Activated CD8-positive, alpha-beta T cell treated with anti-CD3 and anti-CD28 coated beads for 36 hours (primary cell): ENCODE results near the gene DLGAP1. TPM values are rescaled to one million over a fixed set of nuclear protein-coding genes. Genes with fewer than 3 reads are reported as not detected.
"Not testable (repeated sequence)": the region's sequence is repeated elsewhere in the genome, so short reads cannot be mapped to it uniquely, and the experiment has no call there.

Experiments used
- ATAC-seq: fragments of 200-7000 bp; cut with Tn5 transposase; one replicate; pipeline ENCODE4 v1.10.0; 2021; ENCODE audit warnings: mild to moderate bottlenecking, moderate library complexity
- CTCF ChIA-PET: fragments of 350-600 bp; sonication (Branson Sonifier 250); formaldehyde crosslinking; loops from one replicate; lab custom pipeline; 2021; ENCODE audit warnings: antibody characterized with exemption; lab: Charles Lee
- POLR2A ChIA-PET: fragments of 350-600 bp; sonication (Branson Sonifier 250); formaldehyde crosslinking; loops from one replicate; lab custom pipeline; 2021; ENCODE audit warnings: antibody characterized with exemption; lab: Charles Lee
- DNase-seq: peaks from one replicate; pipeline ENCODE4 v3.0.0-alpha.2; 2020
- H3K27ac Mint-ChIP-seq: one replicate; pipeline ENCODE4 v1.8.0; 2021; ENCODE audit warnings: mild to moderate bottlenecking, mixed read lengths
- H3K27me3 Mint-ChIP-seq: one replicate; pipeline ENCODE4 v1.8.0; 2021; ENCODE audit warnings: mixed read lengths
- H3K36me3 Mint-ChIP-seq: one replicate; pipeline ENCODE4 v1.8.0; 2021; ENCODE audit warnings: low read depth, mixed read lengths
- H3K4me1 Mint-ChIP-seq: one replicate; pipeline ENCODE4 v1.8.0; 2021; ENCODE audit warnings: low read depth, mixed read lengths
- H3K4me3 Mint-ChIP-seq: one replicate; pipeline ENCODE4 v1.8.0; 2021; ENCODE audit warnings: mild to moderate bottlenecking, moderate library complexity, mixed read lengths
- H3K9me3 Mint-ChIP-seq: one replicate; pipeline ENCODE4 v1.8.0; 2021; ENCODE audit warnings: mixed read lengths
- CTCF ChIP-seq: fragments of 200-600 bp; IDR thresholded peaks from one replicate; pipeline ENCODE4 v1.8.0; 2022; ENCODE audit warnings: antibody characterized with exemption, mild to moderate bottlenecking
- intact Hi-C: fragments of 100-400 bp; cut with micrococcal nuclease; formaldehyde crosslinking; loops from one replicate; pipeline ENCODE4 v1.10.0; 2022
- total RNA-seq, 2 experiments: library from RNA; stranded (reverse); gene quantifications; one replicate each; pipeline ENCODE4 v1.2.3, GENCODE V29; 2021

Gene DLGAP1
- total RNA-seq, 2 experiments from 2014 or later: not detected

- ATAC-seq (peak; percentile 35), DNase-seq (no peak)
- Mint-ChIP-seq H3K9me3 (no peaks in the 10 kb centered on the region), H3K27me3 (no peaks in the 10 kb centered on the region), H3K27ac (no peak overlapping the region), H3K36me3 (peaks cover 2% of the 10 kb centered on the region), H3K4me3 (no peak overlapping the region), H3K4me1 (peaks cover 16% of the 10 kb centered on the region)
- intact Hi-C loops: loop anchor here (5.0 kb wide), 1 partner anchor 64 kb away; no protein-coding TSS in a partner anchor
- no peak for TF ChIP-seq CTCF
- ChIA-PET POLR2A (interaction anchor here (0.6 to 3.0 kb wide), 8 partner anchors 9 to 354 kb away, joined by 3 to 33 read pairs (median 4); partner anchors contain the start of gene TGIF1), CTCF (interaction anchor here (0.8 to 3.3 kb wide), 12 partner anchors 9 to 392 kb away, joined by 3 to 47 read pairs (median 4); no protein-coding TSS in a partner anchor)
Measured at GRCh38 chr18:3603421-3604234, 851.5 kb downstream of the DLGAP1 start.

- ChIA-PET CTCF (interaction anchor here (3.3 kb wide), 1 partner anchor 64 kb away, joined by 32 read pairs; no protein-coding TSS in a partner anchor), POLR2A (interaction anchor here (1.0 to 3.0 kb wide), 2 partner anchors 7 to 150 kb away, joined by 4 to 33 read pairs; no protein-coding TSS in a partner anchor)
- not testable (repeated sequence) for ATAC-seq, H3K9me3 Mint-ChIP-seq, DNase-seq, H3K27me3 Mint-ChIP-seq, H3K4me3 Mint-ChIP-seq, H3K27ac Mint-ChIP-seq
- intact Hi-C loops: loop anchor here (5.0 kb wide), 1 partner anchor 66 kb away; no protein-coding TSS in a partner anchor
- Mint-ChIP-seq H3K4me1 (peaks cover 26% of the 10 kb centered on the region), H3K36me3 (peaks cover 20% of the 10 kb centered on the region)
Measured at GRCh38 chr18:3601106-3601755, 853.9 kb downstream of the DLGAP1 start.

- ChIA-PET POLR2A (no interaction called here), CTCF (interaction anchor here (1.9 kb wide), 1 partner anchor 66 kb away, joined by 15 read pairs; no protein-coding TSS in a partner anchor)
- no peak overlapping the region for H3K4me3 Mint-ChIP-seq
- H3K27me3 Mint-ChIP-seq: no peaks in the 10 kb centered on the region
- ATAC-seq: no peak
- H3K9me3 Mint-ChIP-seq: no peaks in the 10 kb centered on the region
- H3K27ac Mint-ChIP-seq: no peak overlapping the region
- no peak for DNase-seq
- TF ChIP-seq CTCF: no peak
- H3K4me1 Mint-ChIP-seq: peaks cover 38% of the 10 kb centered on the region
- peaks cover 20% of the 10 kb centered on the region for H3K36me3 Mint-ChIP-seq
- intact Hi-C loops: loop anchor here (5.0 kb wide), 1 partner anchor 67 kb away; no protein-coding TSS in a partner anchor
Measured at GRCh38 chr18:3599861-3600260, 855.2 kb downstream of the DLGAP1 start.

- Mint-ChIP-seq H3K27me3 (no peaks in the 10 kb centered on the region), H3K27ac (no peak overlapping the region), H3K4me1 (peaks cover 42% of the 10 kb centered on the region), H3K9me3 (no peaks in the 10 kb centered on the region), H3K4me3 (no peak overlapping the region), H3K36me3 (peaks cover 20% of the 10 kb centered on the region)
- no peak for TF ChIP-seq CTCF
- CTCF ChIA-PET: interaction anchor here (1.9 kb wide), 1 partner anchor 67 kb away, joined by 15 read pairs; no protein-coding TSS in a partner anchor
- DNase-seq: no peak
- POLR2A ChIA-PET: no interaction called here
- intact Hi-C loops: no loop called here
- no peak for ATAC-seq
Measured at GRCh38 chr18:3599195-3599594, 855.9 kb downstream of the DLGAP1 start.

GRCh38 chr18:3598581-3598980, 856.5 kb downstream of the DLGAP1 start:
- TF ChIP-seq CTCF: no peak
- Mint-ChIP-seq H3K9me3 (no peaks in the 10 kb centered on the region), H3K27me3 (no peaks in the 10 kb centered on the region), H3K27ac (no peak overlapping the region), H3K36me3 (peaks cover 20% of the 10 kb centered on the region), H3K4me1 (peaks cover 43% of the 10 kb centered on the region), H3K4me3 (no peak overlapping the region)
- ChIA-PET CTCF (interaction anchor here (1.4 to 6.2 kb wide), 2 partner anchors 67 to 317 kb away, joined by 3 to 91 read pairs; no protein-coding TSS in a partner anchor), POLR2A (no interaction called here)
- DNase-seq (no peak), ATAC-seq (no peak)
- intact Hi-C loops: no loop called here
